HepG2 (cell line): ENCODE data around the gene CRLF1. TPM values are rescaled to one million over a fixed set of nuclear protein-coding genes. Genes with fewer than 3 reads are reported as not detected.

Experiments
- FOXM1 ChIP-seq: sonication (generic); formaldehyde crosslinking; IDR thresholded peaks from 2 replicates; pipeline ENCODE4 v1.5.0; 2020; ENCODE audit warnings: missing genetic modification reagents
- GMEB2 ChIP-seq: IDR thresholded peaks from 2 replicates; pipeline ENCODE4 v1.6.1; 2016; ENCODE audit warnings: missing biosample characterization, missing genetic modification reagents, low read depth
- IRF1 ChIP-seq: sonication (generic); formaldehyde crosslinking; IDR thresholded peaks from 2 replicates; pipeline ENCODE4 v1.4.0; 2020; ENCODE audit warnings: low read depth, mild to moderate bottlenecking, missing genetic modification reagents
- MBNL3 ChIP-seq: fragments of 250-450 bp; sonication (Bioruptor Pico); conservative IDR thresholded peaks from 2 replicates; pipeline ENCODE4 v1.8.0; 2022; ENCODE audit warnings: mild to moderate bottlenecking, inconsistent platforms
- MXD1 ChIP-seq: sonication (generic); formaldehyde crosslinking; IDR thresholded peaks from 2 replicates; pipeline ENCODE4 v1.4.0; 2020; ENCODE audit warnings: mild to moderate bottlenecking, missing genetic modification reagents
- MXD3 ChIP-seq: IDR thresholded peaks from 2 replicates; pipeline ENCODE4 v1.6.1; 2016; ENCODE audit warnings: mild to moderate bottlenecking, missing biosample characterization, missing genetic modification reagents
- MYC ChIP-seq: sonication (generic); formaldehyde crosslinking; IDR thresholded peaks from 2 replicates; pipeline ENCODE4 v1.9.0; 2021; ENCODE audit warnings: missing genetic modification reagents, borderline replicate concordance
- NAIF1 ChIP-seq: sonication (generic); formaldehyde crosslinking; IDR thresholded peaks from 2 replicates; pipeline ENCODE4 v1.5.0; 2020; ENCODE audit warnings: mild to moderate bottlenecking, missing genetic modification reagents, borderline replicate concordance
- PITX1 ChIP-seq: sonication (generic); formaldehyde crosslinking; IDR thresholded peaks from 2 replicates; pipeline ENCODE4 v1.5.1; 2020; ENCODE audit warnings: mild to moderate bottlenecking, missing genetic modification reagents
- POGK ChIP-seq: sonication (generic); formaldehyde crosslinking; conservative IDR thresholded peaks from 2 replicates; pipeline ENCODE4 v1.8.0; 2022; ENCODE audit warnings: mild to moderate bottlenecking, moderate library complexity, missing genetic modification reagents
- POLR2AphosphoS5 ChIP-seq: IDR thresholded peaks from 2 replicates; pipeline ENCODE4 v1.6.1; 2012; ENCODE audit warnings: low read depth, low read length
- TBX3 ChIP-seq: fragments of 450-650 bp; IDR thresholded peaks from 2 replicates; pipeline ENCODE4 v1.6.1; 2017; ENCODE audit warnings: antibody characterized with exemption, mild to moderate bottlenecking, inconsistent platforms, borderline replicate concordance
- TERF1 ChIP-seq: sonication (generic); formaldehyde crosslinking; IDR thresholded peaks from 2 replicates; pipeline ENCODE4 v1.8.0; 2022; ENCODE audit warnings: mild to moderate bottlenecking, missing genetic modification reagents, moderate library complexity
- ZNF383 ChIP-seq: sonication (generic); formaldehyde crosslinking; IDR thresholded peaks from 2 replicates; pipeline ENCODE4 v1.4.0; 2020; ENCODE audit warnings: missing genetic modification reagents, mild to moderate bottlenecking, borderline replicate concordance
- ZNF496 ChIP-seq: sonication (generic); formaldehyde crosslinking; IDR thresholded peaks from 2 replicates; pipeline ENCODE4 v1.8.1; 2023; ENCODE audit warnings: mild to moderate bottlenecking, moderate library complexity, missing genetic modification reagents; ENCODE audit not compliant: insufficient replicate concordance
- ZNF691 ChIP-seq: sonication (generic); formaldehyde crosslinking; IDR thresholded peaks from 2 replicates; pipeline ENCODE4 v1.4.0; 2020; ENCODE audit warnings: missing genetic modification reagents, low read depth, mild to moderate bottlenecking, borderline replicate concordance
- ZNF703 ChIP-seq: sonication (generic); formaldehyde crosslinking; IDR thresholded peaks from 2 replicates; pipeline ENCODE4 v1.5.1; 2020; ENCODE audit warnings: missing genetic modification reagents, mild to moderate bottlenecking, moderate library complexity, borderline replicate concordance
- ZNF780A ChIP-seq: sonication (generic); formaldehyde crosslinking; IDR thresholded peaks from 2 replicates; pipeline ENCODE4 v1.8.0; 2022; ENCODE audit warnings: mild to moderate bottlenecking, missing genetic modification reagents, moderate library complexity
- ZNF792 ChIP-seq: IDR thresholded peaks from 2 replicates; pipeline ENCODE4 v1.6.1; 2016
- ZNF878 ChIP-seq: sonication (generic); formaldehyde crosslinking; IDR thresholded peaks from 2 replicates; pipeline ENCODE4 v1.8.1; 2023; ENCODE audit warnings: mild to moderate bottlenecking, missing genetic modification reagents, moderate library complexity
- ZNF879 ChIP-seq: sonication (generic); formaldehyde crosslinking; IDR thresholded peaks from 2 replicates; pipeline ENCODE4 v1.8.1; 2023; ENCODE audit warnings: missing genetic modification reagents
- polyA plus RNA-seq, 8 experiments: library from polyadenylated mRNA; depleted of rRNA in 3 of 8; stranded (reverse) in 7 of 8; unstranded in 1 of 8; fragments of >200 nt; fragmentation: Illumina TruSeq in 4 of 8; extraction: Trizol in 4 of 8; gene quantifications; 2 replicates each; pipeline versions ENCODE4 v1.2.1 to v1.2.3, GENCODE V29; 2011 to 2016; ENCODE audit warnings: low read depth in 4 of 8, missing spikeins in 1 of 8, mixed read lengths in 1 of 8; ENCODE audit not compliant: insufficient read depth in 1 of 8
- total RNA-seq, 5 experiments: library from RNA; depleted of rRNA; stranded (reverse); fragments of >200 nt; fragmentation: Illumina TruSeq; extraction: Trizol; gene quantifications; 2 replicates each; pipeline ENCODE4 v1.2.3, GENCODE V29; 2016; ENCODE audit warnings: low read depth in 1 of 5

The CRLF1 gene
- total and polyA plus RNA-seq, 2 of the 13 experiments (the other 11 are each of a cell fraction or from before 2014, with no cell fraction given): 217 to 296 TPM

GRCh38 chr19:18588611-18589379 is 17.8 kb downstream of the CRLF1 start, which contains the start of gene REX1BD (continued):
- TF ChIP-seq ZNF780A (CRISPR knock-in tag) (no peak), GMEB2 (CRISPR knock-in tag) (peak; percentile 18; the same call in 1 of the 2 replicates), FOXM1 (CRISPR knock-in tag) (no peak), ZNF792 (CRISPR knock-in tag) (peak; percentile 46; the same call in 1 of the 2 replicates), ZNF878 (CRISPR knock-in tag) (no peak), POLR2AphosphoS5 (peak; percentile 89), NAIF1 (CRISPR knock-in tag) (no peak; the same call in 1 of the 2 replicates), PITX1 (CRISPR knock-in tag) (no peak; the same call in 1 of the 2 replicates), MXD1 (no peak), MBNL3 (no peak), ZNF383 (no peak), ZNF703 (CRISPR knock-in tag) (no peak), ZNF691 (peak; percentile 87; the same call in 1 of the 2 replicates), POGK (no peak; the same call in 1 of the 2 replicates), ZNF496 (CRISPR knock-in tag) (no peak), IRF1 (CRISPR knock-in tag) (no peak), TERF1 (CRISPR knock-in tag) (0 out of 2 replicates have a peak, but pooled peaks have one; percentile 57), ZNF879 (peak; percentile 52; the same call in 1 of the 2 replicates), MXD3 (no peak), TBX3 (no peak), MYC (CRISPR knock-in tag) (peak; percentile 76)
